Measurements from ENCODE around the gene DLG2.

- TF ChIP-seq, protein P1, sequence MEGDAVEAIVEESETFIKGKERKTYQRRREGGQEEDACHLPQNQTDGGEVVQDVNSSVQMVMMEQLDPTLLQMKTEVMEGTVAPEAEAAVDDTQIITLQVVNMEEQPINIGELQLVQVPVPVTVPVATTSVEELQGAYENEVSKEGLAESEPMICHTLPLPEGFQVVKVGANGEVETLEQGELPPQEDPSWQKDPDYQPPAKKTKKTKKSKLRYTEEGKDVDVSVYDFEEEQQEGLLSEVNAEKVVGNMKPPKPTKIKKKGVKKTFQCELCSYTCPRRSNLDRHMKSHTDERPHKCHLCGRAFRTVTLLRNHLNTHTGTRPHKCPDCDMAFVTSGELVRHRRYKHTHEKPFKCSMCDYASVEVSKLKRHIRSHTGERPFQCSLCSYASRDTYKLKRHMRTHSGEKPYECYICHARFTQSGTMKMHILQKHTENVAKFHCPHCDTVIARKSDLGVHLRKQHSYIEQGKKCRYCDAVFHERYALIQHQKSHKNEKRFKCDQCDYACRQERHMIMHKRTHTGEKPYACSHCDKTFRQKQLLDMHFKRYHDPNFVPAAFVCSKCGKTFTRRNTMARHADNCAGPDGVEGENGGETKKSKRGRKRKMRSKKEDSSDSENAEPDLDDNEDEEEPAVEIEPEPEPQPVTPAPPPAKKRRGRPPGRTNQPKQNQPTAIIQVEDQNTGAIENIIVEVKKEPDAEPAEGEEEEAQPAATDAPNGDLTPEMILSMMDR (IDR thresholded peaks at IDR 0.05) = no peak
- TF ChIP-seq POLR2A (IDR thresholded peaks at IDR 0.05) = no peak
Observed at GRCh38 chr11:84923489-84923888, 703.7 kb downstream of the DLG2 start.

Data from suprapubic skin (tissue), 3 donors.